Measurements from ENCODE around the gene GPR75. TPM values are rescaled to one million over a fixed set of nuclear protein-coding genes. Genes with fewer than 3 reads are reported as not detected.
"Not testable (repeated sequence)": the region's sequence is repeated elsewhere in the genome, so short reads cannot be mapped to it uniquely, and the experiment has no call there.

GPR75 gene
- total RNA-seq, 1 experiment from 2014 or later: 1.4 TPM

DNA sequence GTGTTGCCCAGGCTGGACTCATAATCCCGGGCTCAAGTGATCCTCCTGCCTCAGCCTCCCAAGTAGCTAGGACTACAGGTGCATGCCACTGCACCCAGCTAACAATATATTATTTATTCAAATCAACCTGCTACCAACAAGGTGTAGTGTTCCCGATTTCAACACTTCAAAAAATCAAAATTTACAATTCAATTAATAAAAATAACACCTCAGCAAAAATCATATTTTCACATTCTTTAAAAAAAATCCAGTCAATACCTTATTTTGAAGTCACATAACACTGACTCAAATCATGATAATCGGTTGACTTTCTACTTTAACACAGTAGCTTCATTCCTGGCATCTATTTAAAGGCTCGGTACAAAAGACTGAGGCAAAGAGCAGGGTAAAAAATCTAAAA is 7.2 kb downstream of the GPR75 start:
- DNase-seq (ENCODE audit: low spot score): no peak

DNA sequence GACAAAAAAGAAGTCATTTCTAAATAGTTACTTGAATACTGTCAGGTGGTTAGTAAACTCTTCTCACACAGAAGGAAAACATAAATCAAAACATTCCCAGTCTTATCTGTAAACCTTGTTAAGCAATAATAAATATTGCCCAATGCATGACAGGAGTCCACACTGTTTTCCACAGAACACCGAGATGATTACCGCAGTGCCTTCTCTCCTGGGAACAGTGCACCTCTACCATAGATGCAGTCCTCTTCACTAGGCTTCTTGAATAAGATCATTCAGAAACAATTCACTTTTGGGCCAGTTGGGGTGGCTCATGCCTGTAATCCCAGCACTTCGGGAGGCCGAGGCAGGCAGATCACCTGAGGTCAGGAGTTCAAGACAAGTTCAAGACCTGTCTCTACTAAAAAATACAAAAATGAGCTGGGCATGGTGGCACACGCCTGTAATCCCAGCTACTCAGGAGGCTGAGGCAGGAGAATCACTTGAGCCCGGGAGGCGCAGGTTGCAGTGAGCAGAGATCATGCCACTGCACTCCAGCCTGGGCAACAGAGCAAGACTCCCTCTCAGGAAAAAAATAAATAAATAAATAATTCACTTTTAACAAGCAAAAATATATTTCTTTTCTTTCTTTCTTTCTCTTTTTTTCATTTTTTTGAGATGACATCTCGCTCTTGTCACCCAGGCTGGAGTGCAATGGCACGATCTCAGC is 8.6 kb downstream of the GPR75 start:
- not testable (repeated sequence) for DNase-seq (ENCODE audit: low spot score)

DNA sequence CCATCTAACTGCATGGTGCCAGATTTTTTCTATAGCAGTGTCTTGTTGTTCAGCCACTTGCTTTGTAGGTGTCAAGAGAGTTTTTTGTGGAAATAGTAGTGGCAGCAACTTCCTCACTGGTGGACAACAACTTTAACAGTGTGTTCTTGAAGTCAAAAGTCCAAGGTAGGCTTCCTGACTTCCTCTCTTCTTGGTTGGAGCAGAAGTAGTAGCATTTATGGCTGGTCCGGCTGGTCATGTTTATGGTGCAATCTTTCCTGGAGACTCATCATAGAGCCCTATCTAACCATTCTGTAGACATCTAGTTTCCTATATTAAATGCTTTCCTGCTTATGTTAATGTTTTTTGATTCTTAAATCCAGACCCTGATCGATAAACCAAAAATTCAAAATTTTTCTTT is 11.7 kb downstream of the GPR75 start:
- DNase-seq (ENCODE audit: low spot score): no peak

DNA sequence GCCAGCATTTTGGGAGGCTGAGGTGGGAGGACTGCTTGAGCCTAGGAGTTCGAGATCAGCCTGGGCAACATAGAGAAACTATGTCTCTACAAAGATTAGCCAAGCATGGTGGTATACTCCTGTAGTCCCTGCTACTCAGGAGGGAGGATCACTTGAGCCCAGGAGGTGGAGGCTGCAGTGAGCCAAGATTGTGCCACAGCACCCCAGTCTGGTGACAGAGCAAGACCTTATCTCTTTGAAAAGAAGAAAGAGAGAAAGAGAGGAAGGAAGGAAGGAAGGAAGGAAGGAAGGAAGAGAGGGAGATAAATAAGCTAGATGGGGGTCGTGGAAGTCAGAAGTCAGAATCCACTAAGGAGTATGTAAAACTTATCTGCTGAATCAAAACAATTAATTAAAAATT is 16.2 kb downstream of the GPR75 start:
- no peak for DNase-seq (ENCODE audit: low spot score)

DNA sequence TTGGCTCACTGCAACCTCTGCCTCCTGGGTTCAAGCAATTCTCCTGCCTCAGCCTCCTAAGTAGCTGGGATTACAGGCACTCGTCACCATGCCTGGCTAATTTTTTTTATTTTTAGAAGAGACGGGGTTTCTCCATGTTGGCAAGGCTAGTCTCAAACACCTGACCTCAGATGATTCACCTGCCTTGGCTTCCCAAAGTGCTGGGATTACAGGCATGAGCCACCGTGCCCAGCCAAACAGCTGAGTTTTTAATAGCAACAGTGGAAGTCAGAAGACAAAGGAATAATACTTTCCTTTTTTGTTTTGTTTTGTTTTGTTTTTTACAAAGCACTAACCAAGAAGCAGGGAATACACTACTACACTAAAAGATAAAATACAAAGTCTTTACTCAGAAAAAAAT is 16.9 kb downstream of the GPR75 start:
- DNase-seq (ENCODE audit: low spot score): no peak

DNA sequence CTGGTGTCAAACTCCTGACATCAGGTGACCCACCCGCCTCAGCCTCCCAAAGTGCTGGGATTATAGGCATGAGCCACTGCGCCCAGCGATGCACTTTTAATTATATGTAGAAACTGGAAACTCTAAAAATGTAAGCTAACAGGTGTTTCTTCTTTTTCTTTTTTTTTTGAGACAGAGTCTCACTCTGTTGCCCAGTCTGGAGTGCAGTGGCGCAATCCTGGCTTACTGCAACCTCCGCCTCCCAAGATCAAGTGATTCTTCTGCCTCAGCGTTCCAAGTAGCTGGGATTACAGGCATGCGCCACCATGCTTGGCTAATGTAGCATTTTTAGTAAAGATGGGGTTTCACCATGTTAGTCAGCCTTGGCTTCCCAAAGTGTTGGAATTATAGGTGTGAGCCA is 18.1 kb downstream of the GPR75 start:
- not testable (repeated sequence) for DNase-seq (ENCODE audit: low spot score)

DNA sequence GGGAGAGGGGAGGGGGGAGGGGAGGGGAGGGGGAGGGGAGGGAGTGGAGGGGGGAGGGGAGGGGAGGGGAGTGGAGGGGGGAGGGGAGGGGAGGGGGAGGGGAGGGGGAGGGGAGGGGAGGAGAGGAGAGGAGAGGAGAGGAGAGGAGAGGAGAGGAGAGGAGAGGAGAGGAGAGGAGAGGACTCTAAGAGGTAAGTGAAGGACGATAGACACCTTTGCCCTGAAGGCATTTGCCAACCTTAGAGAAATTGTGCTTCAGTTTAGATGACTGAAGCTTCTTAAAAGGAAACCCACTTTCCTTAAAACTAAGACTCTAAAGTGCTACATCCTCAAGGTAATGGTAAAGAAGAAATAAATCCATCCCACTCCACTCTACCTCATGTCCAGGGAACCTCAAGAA is 19.2 kb downstream of the GPR75 start:
- no peak for DNase-seq (ENCODE audit: low spot score)

DNA sequence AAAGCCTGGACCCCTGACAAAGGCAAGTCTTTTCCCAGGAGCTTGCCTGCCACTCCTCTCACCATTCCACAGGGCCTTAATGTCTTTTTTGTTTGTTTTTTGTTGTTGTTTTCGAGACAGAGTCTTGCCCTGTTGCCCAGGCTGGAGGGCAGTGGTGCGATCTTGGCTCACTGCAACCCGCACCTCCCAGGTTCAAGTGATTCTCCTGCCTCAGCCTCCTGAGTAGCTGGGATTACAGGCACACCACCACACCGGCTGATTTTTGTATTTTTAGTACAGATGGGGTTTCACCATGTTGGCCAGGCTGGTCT is 29.8 kb downstream of the GPR75 start:
- not testable (repeated sequence) for DNase-seq (ENCODE audit: low spot score)

DNA sequence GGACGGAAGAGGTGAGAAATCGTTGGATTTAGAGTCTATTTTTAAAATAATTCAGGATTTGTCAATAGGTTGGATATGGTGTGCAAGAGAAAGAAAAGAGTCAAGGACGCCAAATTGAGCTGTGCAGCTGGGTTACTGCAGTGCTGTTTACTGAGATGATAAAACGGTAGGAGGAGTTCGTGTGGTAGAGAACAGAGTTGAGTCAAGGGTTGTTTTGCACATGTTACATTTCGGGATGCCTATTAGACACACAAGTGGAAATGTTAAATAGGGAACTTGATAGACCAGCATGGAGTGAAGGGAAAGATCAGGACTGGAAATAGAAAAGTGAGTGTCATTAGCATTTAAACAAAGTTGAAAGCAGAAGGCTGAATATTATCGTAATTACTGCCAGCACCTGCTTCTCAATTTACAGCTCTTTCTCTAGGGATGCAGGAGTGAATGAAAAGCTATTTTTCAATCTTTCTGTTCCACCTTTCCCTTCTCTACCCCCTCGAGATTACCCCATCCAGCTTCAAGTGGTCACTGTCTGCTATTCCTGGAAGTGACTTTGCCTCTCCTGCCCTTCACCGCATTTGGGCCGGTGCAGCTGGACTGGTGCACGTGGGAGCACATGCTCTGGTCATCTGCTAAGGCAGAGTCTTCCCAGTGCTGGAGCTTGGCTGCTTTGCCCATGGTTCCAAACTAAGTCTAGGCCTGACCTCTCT is 30.3 kb downstream of the GPR75 start:
- DNase-seq (ENCODE audit: low spot score): no peak

DNA sequence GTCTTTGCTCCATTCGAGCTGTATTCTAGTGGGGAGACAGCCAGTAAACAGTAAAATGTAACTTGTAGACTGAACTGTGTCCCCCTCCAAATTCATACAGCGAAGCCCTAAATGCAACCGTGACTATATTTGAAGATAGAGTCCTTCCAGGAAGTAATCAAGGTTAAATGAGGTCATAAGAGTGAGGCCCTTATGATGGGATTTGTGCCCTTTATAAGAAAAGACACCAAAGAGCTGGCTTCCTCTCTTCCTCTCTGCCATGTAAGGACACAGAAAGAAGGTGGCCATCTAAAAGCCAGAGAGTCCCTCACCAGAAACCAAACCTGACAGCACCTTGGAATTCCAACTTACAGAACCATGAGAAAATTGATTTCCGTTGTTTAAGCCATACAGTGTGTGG is 31.4 kb downstream of the GPR75 start:
- no peak for DNase-seq (ENCODE audit: low spot score)

DNA sequence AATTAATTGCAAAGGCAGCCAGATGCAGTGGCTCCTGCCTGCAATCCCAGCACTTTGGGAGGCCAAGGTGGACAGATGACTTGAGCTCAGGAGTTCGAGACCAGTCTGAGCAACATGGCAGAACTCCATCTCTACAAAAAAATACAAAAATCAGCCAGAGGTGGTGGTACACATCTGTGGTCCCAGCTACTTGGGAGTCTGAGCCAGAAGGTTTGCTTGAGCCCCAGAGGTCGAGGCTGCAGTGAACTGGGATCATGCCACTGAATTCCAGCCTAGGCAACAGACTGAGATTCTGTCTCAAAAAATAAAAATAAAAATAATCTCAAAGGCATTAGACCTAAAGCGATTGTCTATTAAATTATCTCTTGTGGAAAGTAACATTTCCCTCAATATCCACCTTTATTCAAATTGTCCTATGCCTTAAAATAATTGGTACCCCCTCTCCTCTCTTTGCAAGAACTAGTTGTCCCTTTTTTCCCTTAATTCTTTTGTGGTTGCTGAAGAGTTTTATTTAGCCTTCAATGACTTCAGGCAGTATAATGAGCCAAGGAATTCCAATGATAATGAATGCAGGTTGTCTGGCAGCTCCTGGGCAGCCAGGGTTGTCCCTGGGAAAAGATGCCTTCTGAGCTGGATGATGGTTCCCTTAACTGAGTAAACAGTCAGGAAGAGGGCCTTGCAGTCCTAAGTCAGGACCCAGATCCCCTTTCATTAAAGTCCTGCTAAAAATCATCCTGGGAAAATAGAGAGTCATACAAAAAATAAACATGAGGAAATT is 32.2 kb downstream of the GPR75 start:
- no peak for DNase-seq (ENCODE audit: low spot score)

DNA sequence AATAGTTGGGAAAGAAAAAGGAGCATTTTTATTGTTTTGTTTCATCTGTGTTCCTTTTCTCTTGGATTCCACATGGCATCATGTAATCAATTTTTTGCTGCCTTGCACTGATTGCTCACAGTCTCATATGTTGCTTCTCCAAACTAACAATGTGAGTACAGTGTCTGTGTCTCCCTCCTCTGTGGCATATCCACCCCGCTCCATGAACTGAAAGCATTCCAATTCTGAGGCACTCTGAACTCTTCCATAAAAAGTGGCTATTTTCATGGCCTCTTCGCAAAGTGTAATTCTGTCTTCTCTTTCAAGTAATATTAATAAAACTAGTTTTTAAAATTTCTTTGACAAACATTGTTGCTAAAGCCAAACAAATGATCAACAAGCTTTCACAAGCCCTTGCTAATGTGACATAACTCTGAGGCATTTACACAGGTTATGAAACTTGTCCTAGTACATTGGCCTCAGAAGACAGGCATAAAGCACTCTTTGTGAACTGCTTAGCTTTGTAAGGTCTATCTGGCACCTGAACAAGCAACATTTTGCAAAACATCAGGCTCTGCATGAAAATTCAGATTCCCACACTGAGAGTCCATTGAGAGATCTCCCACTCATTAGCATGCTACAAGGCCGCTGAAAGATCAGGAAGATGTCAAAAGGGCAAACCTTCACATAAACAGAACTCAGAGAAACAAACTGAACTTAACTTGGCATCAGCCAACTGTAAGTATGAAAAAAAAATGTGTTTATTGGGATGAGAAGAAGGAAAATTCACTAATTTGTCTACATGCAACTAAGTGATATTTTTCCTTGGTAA is 33.0 kb downstream of the GPR75 start:
- DNase-seq (ENCODE audit: low spot score): no peak

DNA sequence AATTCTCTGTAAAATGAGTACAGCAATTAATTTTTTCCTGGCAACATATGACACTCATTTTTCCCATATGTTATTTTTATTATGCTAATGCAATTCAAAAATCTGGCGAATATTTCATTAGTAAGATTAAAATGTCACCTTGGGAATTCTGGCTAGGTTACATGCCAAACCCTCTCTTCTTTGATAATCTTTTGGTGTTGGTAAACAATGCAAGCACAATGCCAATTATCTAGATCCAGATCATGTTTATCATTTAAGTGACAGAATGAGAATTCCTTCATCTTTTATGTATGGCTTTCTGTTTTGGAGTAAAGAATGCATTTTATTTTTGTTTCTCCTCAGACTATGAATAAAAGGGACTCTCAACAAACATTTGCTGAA is 33.7 kb downstream of the GPR75 start:
- no peak for DNase-seq (ENCODE audit: low spot score)

DNA sequence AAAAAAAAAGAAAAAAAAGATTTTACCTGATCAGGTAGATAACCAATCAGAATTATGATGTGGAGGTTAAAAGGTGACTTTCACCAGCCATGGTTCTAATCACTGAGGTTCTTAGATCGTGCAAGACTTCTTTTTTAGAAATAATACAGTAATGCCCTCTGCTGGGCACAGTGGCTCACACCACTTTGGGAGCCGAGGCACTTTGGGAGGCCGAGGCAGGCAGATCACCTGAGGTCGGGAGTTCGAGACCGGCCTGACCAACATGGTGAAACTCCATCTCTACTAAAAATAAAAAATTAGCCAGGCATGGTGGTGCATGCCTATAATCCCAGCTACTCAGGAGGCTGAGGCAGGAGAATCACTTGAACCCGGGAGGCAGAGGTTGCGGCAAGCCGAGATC is 36.1 kb downstream of the GPR75 start:
- DNase-seq (ENCODE audit: low spot score): peak; percentile 9

DNA sequence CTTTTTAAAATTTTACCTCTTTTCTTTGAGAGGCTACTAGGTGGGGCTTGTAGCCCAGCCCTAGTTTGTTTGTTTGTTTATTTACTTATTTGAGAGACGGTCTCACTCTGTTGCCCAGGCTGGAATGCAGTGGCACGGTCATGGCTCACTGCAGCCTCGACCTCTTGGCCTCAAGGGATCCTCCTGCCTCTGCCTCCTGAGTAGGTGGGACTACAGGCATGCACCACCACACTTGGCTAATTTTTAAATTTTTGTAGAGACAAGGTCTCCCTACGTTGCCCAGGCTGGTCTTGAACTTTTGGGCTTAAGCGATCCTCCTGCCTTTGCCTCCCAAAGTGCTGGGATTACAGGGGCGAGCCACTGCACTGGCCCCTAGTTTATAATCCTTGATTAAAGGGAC is 38.0 kb downstream of the GPR75 start:
- no peak for DNase-seq (ENCODE audit: low spot score)

DNA sequence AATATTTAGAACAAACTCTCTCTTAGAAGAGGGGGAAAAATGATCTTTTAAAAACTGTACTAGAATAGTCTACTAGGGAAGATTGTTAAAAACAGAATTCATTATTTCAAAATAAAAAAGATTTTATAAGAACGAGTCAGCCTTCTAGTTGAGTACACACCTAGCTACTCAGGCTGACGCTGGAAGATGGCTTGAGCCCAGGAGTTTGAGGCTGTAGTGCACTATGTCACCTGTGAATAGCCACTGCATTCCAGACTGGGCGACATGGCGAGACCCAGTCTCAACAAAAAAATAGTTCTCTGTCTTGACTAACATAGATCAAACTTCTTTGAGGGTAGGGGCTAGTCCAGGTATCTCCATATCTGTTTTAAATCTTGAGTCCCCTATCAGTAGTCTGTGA is 39.1 kb downstream of the GPR75 start:
- no peak for DNase-seq (ENCODE audit: low spot score)

DNA sequence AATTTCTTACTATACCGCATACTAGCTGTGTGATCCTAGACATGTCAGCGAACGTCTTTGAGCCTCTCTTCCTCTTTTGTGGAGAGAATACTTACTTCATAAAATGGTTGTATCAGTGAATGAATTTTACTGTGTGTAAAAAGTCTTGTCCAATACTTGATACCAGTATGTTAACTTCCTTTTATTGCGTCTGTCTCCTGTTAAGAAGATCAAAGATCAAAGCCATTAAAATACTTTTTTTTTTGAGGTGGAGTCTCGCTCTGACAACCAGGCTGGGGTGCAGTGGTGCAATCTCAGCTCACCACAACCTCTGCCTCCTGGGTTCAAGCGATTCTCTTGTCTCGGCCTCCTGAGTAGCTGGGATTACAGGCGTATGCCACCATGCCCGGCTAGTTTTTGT is 39.7 kb downstream of the GPR75 start:
- DNase-seq (ENCODE audit: low spot score): no peak

DNA sequence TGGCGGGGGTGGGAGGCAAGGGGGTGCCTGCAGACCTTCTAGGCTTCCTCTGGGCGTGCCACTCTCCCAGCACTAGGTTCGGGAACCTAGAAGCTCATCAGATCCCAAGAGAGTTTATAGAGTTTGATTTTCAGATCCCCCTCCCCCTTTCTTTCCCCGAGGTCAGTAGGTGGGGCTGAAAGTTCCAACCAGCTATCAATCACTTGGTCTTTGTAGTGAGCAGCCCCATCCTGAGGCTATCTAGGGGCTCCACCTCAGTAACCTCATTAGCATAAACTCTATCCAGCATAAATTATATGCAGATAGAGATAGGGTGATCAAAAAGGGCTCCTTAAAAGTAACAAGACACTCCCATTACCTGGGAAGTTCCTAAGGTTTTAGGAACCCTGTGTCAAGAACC is 40.1 kb downstream of the GPR75 start:
- no peak for DNase-seq (ENCODE audit: low spot score)

DNA sequence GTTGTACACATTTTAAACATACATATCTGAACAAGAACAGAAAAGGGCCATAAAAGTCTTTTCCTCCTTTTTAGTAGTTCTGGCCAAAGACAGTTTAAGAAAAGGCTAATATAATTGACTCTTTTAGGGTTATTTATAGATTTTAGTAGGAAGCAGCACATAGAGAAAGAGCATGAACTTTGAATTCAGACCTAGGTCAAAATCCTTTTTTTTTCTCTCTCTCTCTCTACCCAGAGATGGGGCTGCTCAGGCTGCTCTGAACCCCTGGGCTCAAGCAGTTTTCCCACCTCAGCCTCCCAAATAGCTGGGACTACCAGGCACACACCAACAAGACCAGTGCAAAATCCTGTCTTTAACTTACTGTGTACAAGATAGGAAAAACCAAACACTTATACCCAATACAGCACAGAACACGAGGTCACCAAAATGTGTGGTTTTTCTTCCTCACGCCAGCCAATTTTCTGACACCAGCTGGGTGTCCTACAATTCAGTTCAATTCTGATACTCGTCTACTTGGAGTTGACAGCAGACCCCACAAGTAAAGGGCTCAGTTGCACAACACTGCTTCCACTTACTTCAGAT is 40.8 kb downstream of the GPR75 start:
- DNase-seq (ENCODE audit: low spot score): no peak

DNA sequence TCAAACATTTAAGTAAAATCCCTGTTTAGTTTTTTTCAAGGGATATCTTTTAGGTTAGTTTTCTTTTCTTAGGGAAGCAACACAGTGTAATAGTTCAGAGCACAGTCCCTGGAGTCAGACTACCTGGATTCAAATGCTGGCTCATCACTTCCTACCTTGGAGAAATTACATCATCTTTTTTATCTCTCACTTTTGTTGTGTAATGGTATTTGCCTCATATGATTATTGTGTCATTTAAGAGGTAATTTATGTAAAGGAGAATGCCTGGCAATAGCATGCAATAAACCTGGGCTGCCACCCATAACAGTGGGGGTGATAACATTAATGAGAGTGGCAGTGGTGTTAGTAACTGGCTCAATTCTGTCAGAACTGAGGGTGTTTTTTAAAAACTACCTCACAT is 46.6 kb downstream of the GPR75 start:
- DNase-seq (ENCODE audit: low spot score): no peak

DNA sequence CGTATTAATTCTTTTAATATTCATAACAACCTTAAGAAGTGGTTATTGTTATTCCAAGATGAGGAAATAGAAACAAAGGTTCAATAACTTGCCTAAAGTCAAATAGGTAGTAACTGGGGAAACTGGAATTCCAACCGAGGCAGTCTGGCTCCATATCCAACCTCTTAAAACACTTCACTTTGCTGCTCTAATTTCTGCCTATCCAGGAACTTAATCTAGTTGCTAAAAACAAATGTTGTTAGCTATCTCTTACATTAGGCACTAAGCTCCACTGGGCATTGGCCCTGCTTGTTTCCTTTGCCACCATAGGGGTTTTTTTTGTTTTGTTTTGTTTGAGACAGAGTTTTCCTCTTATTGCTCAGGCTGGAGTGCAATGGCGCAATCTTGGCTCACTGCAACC is 48.2 kb downstream of the GPR75 start:
- DNase-seq (ENCODE audit: low spot score): no peak
